Epithelial cell of alveolus of lung (primary cell): ENCODE measurements around the gene ARHGAP36. TPM values are rescaled to one million over a fixed set of nuclear protein-coding genes. Genes with fewer than 3 reads are reported as not detected.

Source experiments
- total RNA-seq: library from RNA; depleted of rRNA; stranded (reverse); fragments of >200 nt; gene quantifications from 2 replicates; pipeline ENCODE4 v1.2.1, GENCODE V29; 2015

Gene ARHGAP36, protein sequence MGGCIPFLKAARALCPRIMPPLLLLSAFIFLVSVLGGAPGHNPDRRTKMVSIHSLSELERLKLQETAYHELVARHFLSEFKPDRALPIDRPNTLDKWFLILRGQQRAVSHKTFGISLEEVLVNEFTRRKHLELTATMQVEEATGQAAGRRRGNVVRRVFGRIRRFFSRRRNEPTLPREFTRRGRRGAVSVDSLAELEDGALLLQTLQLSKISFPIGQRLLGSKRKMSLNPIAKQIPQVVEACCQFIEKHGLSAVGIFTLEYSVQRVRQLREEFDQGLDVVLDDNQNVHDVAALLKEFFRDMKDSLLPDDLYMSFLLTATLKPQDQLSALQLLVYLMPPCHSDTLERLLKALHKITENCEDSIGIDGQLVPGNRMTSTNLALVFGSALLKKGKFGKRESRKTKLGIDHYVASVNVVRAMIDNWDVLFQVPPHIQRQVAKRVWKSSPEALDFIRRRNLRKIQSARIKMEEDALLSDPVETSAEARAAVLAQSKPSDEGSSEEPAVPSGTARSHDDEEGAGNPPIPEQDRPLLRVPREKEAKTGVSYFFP
- total RNA-seq = not detected in 2 replicates

GRCh38 chrX:131058136-131058868 lies at the start of gene ARHGAP36:
Gene ARHGAP36 (plus strand): TSS chrX:131058346. CDS start chrX:131081666, 23,320 bp downstream.

Other genes with a start within 250 kb of the ARHGAP36 start
- 6.9 and 7.0 TPM in 2 replicates for gene ENOX2, start 155.1 kb upstream of the ARHGAP36 start, total RNA-seq
- gene IGSF1, start 231.0 kb downstream of the ARHGAP36 start, total RNA-seq = 0.26 and 0.48 TPM in 2 replicates